T-cell (primary cell): ENCODE measurements around the gene FBN1. TPM values are rescaled to one million over a fixed set of nuclear protein-coding genes. Genes with fewer than 3 reads are reported as not detected.

Experiments used
- ATAC-seq, 4 experiments: fragments of 200-7000 bp in 3 of 4; fragments of 150-1000 bp in 1 of 4; cut with Tn5 transposase; replicated peaks in 1 of 4; 1 replicate in 3 of 4; 2 replicates in 1 of 4; pipeline ENCODE4 v1.10.0; 2021; ENCODE audit warnings: moderate library complexity in 3 of 4, mild to moderate bottlenecking in 2 of 4, moderate number of reproducible peaks in 1 of 4
- CTCF ChIA-PET, 2 donors: fragments of 300-600 bp; sonication (Branson Sonifier 250); formaldehyde crosslinking; loops; one replicate each; lab custom pipeline; 2022; ENCODE audit warnings: antibody characterized with exemption in 2 of 2; lab: Charles Lee
- POLR2A ChIA-PET, 2 donors: fragments of 300-600 bp; sonication (Branson Sonifier 250); formaldehyde crosslinking; loops; one replicate each; lab custom pipeline; 2022; ENCODE audit warnings: antibody characterized with exemption in 2 of 2; lab: Charles Lee
- DNase-seq, 35 experiments: peaks; one replicate each; pipeline versions ENCODE4 v3.0.0 to v3.0.0-alpha.2; 2013 to 2023
- H3K27ac ChIP-seq: one replicate; pipeline ENCODE4 v1.5.1; 2013; ENCODE audit warnings: low read length
- H3K27me3 ChIP-seq, 2 experiments: replicated peaks in 1 of 2; 1 replicate in 1 of 2; 2 replicates in 1 of 2; pipeline versions ENCODE4 v1.6.1 to v1.7.0; 2013; ENCODE audit warnings: low read length in 1 of 2, mixed read lengths in 1 of 2; ENCODE audit not compliant: control insufficient read depth in 2 of 2, insufficient read depth in 2 of 2; ENCODE audit errors: extremely low read depth in 1 of 2
- H3K36me3 ChIP-seq, 2 donors: 1 replicate in 1 of 2; 2 replicates in 1 of 2; pipeline versions ENCODE4 v1.6.1 to v1.7.0; 2013; ENCODE audit warnings: low read length in 1 of 2; ENCODE audit not compliant: control insufficient read depth in 2 of 2, insufficient read depth in 1 of 2; ENCODE audit errors: extremely low read depth in 1 of 2
- H3K4me1 ChIP-seq, 2 experiments: 1 replicate in 1 of 2; 2 replicates in 1 of 2; pipeline versions ENCODE4 v1.6.1 to v1.7.0; 2013; ENCODE audit warnings: low read length in 2 of 2, mixed read lengths in 1 of 2; ENCODE audit not compliant: insufficient read depth in 2 of 2, control insufficient read depth in 1 of 2; ENCODE audit errors: extremely low read depth in 1 of 2
- H3K4me3 ChIP-seq, 2 donors: 1 replicate in 1 of 2; 2 replicates in 1 of 2; pipeline versions ENCODE4 v1.5.1 to v1.7.0; 2013; ENCODE audit warnings: mild to moderate bottlenecking in 2 of 2, low read length in 1 of 2, moderate library complexity in 1 of 2; ENCODE audit not compliant: control insufficient read depth in 1 of 2; ENCODE audit errors: extremely low read depth in 1 of 2
- H3K9me3 ChIP-seq: 2 replicates; pipeline ENCODE4 v1.7.0; 2013
- H3K27ac Mint-ChIP-seq, 2 donors: one replicate each; pipeline ENCODE4 v1.8.0; 2020 to 2021; ENCODE audit warnings: mild to moderate bottlenecking in 2 of 2, mixed read lengths in 2 of 2
- H3K27me3 Mint-ChIP-seq, 2 donors: one replicate each; pipeline ENCODE4 v1.8.0; 2021 to 2022; ENCODE audit warnings: mixed read lengths in 2 of 2
- H3K36me3 Mint-ChIP-seq: one replicate; pipeline ENCODE4 v1.8.0; 2021; ENCODE audit warnings: mixed read lengths
- H3K4me1 Mint-ChIP-seq, 3 donors: one replicate each; pipeline ENCODE4 v1.8.0; 2020 to 2022; ENCODE audit warnings: mixed read lengths in 3 of 3, mild to moderate bottlenecking in 1 of 3
- H3K4me3 Mint-ChIP-seq, 3 donors: one replicate each; pipeline ENCODE4 v1.8.0; 2020 to 2022; ENCODE audit warnings: mild to moderate bottlenecking in 3 of 3, mixed read lengths in 3 of 3, moderate library complexity in 3 of 3
- H3K9me3 Mint-ChIP-seq, 3 donors: one replicate each; pipeline ENCODE4 v1.8.0; 2020 to 2022; ENCODE audit warnings: mixed read lengths in 3 of 3
- WGBS: methylation state at CpG from one replicate; pipeline ENCODE4 v1.1.5; 2013; ENCODE audit warnings: missing lambda C conversion rate; ENCODE audit not compliant: insufficient coverage; 5-methylcytosine and 5-hydroxymethylcytosine counted together
- total RNA-seq, 35 experiments: library from RNA in 6 of 35; stranded (reverse) in 6 of 35; fragments of 120-200 nt in 1 of 35; gene quantifications; one replicate each; pipeline versions ENCODE4 v1.2.1 to v1.2.4 and lab custom pipeline; 2013 to 2026

The FBN1 gene
- total RNA-seq, 5 donors from 2014 or later (not counting 1 experiment from before 2014, with no cell fraction given), result 0.28 to 1.2 (median 0.79) TPM

DNA sequence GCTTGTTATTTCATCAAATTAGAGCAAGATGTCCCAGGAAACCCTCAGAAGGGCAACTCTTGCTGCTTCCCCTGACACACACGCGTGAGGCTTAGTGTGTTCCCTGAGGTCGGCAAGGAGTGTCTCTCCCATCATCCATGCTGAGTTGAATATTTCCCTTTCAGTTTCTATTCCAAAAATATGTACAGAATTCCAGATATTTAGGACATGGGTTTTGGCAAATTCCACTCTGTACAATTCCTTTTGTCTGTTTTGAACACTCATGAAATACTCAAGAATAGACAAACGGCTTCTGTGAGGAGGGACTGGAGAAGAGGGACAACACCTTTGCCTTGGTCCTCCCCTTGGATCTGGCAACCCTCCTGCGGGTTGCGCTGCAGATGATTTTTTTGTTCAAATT lies 176.2 kb downstream of the FBN1 start:
- no peak for DNase-seq
- Mint-ChIP-seq H3K4me3 (no peak overlapping the region), H3K36me3 (no peaks in the 10 kb centered on the region), H3K9me3 (no peaks in the 10 kb centered on the region), H3K4me1 (no peaks in the 10 kb centered on the region), H3K27me3 (no peaks in the 10 kb centered on the region), H3K27ac (no peak overlapping the region)
- ChIA-PET POLR2A (no interaction called here), CTCF (no interaction called here)
- Histone ChIP-seq H3K36me3 (no peaks in the 10 kb centered on the region), H3K4me1 (no peaks in the 10 kb centered on the region), H3K27me3 (no peaks in the 10 kb centered on the region), H3K9me3 (no peaks in the 10 kb centered on the region), H3K4me3 (no peak overlapping the region), H3K27ac (no peak overlapping the region)
- ATAC-seq, result no peak
- WGBS, result 95% methylated on average over 2 of the region's 6 CpGs

DNA sequence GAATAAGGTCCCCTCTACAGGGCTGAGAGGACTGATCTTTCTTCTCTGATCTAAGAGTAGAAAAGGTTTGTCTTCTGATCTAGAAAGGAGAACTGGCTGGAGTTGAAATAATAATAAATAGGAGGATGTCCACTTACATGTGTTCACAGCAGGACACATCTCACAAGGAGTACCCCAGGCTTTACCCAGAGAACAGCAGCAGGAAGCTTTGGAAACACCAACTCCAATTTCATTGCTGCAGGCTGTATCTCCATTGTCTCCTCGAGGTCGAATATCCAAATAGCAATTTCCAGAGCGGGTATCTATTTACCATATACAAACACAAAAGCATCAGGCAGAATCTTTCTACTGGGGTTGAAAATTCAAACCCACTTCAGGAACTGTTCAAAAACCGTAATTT lies 177.7 kb downstream of the FBN1 start:
- Histone ChIP-seq H3K27me3 (no peaks in the 10 kb centered on the region), H3K9me3 (no peaks in the 10 kb centered on the region), H3K36me3 (no peaks in the 10 kb centered on the region), H3K4me3 (no peak overlapping the region), H3K4me1 (no peaks in the 10 kb centered on the region), H3K27ac (no peak overlapping the region)
- Mint-ChIP-seq H3K36me3 (no peaks in the 10 kb centered on the region), H3K4me3 (no peak overlapping the region), H3K27me3 (no peaks in the 10 kb centered on the region), H3K27ac (no peak overlapping the region), H3K4me1 (no peaks in the 10 kb centered on the region), H3K9me3 (no peaks in the 10 kb centered on the region)
- ChIA-PET CTCF (no interaction called here), POLR2A (no interaction called here)
- DNase-seq, result no peak
- no peak for ATAC-seq
- 78% methylated on average over 3 of the region's 4 CpGs for WGBS

DNA sequence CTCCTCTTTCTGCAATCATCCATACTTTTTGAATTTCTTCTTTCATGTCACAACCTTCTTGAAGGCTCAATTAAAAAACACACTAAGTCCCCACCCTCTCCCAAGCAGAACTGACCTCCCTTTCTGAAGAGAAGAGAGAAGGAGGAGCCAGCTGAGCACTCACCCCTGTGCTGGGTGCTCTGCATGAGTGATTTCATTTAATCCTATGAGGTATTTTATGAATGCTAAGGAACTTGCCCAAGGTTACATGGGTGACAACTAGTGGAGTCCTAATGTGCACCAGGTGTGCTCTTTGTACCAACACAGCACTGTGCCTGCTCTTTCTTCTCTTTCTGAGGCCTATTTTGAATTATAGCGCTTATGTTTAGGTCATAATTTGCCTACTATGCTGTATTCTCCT lies 178.7 kb downstream of the FBN1 start:
- Mint-ChIP-seq H3K4me3 (no peak overlapping the region), H3K4me1 (no peaks in the 10 kb centered on the region), H3K27me3 (no peaks in the 10 kb centered on the region), H3K36me3 (no peaks in the 10 kb centered on the region), H3K9me3 (no peaks in the 10 kb centered on the region), H3K27ac (no peak overlapping the region)
- DNase-seq (no peak), ATAC-seq (no peak)
- Histone ChIP-seq H3K27me3 (no peaks in the 10 kb centered on the region), H3K9me3 (no peaks in the 10 kb centered on the region), H3K27ac (no peak overlapping the region), H3K36me3 (no peaks in the 10 kb centered on the region), H3K4me1 (no peaks in the 10 kb centered on the region), H3K4me3 (no peak overlapping the region)
- CTCF ChIA-PET, result no interaction called here
- WGBS, result no CpG with 5 or more reads among the region's 1 CpG
- POLR2A ChIA-PET, result no interaction called here

- Histone ChIP-seq H3K4me3 (no peak overlapping the region), H3K27ac (no peak overlapping the region), H3K27me3 (no peaks in the 10 kb centered on the region), H3K9me3 (no peaks in the 10 kb centered on the region), H3K36me3 (no peaks in the 10 kb centered on the region), H3K4me1 (no peaks in the 10 kb centered on the region)
- H3K27me3 Mint-ChIP-seq, result no peaks in the 10 kb centered on the region
- no peak overlapping the region for H3K27ac Mint-ChIP-seq
- no peak for DNase-seq
- no peaks in the 10 kb centered on the region for H3K36me3 Mint-ChIP-seq
- CTCF ChIA-PET, result interaction anchor here in 1 of 2 donors (0.6 kb wide), 1 partner anchor 114 kb away, joined by 4 read pairs; no protein-coding TSS in a partner anchor
- no peak overlapping the region for H3K4me3 Mint-ChIP-seq
- POLR2A ChIA-PET, result no interaction called here
- no peaks in the 10 kb centered on the region for H3K9me3 Mint-ChIP-seq
- no peaks in the 10 kb centered on the region for H3K4me1 Mint-ChIP-seq
- no peak for ATAC-seq
Measured at GRCh38 chr15:48466079-48466478, 179.4 kb downstream of the FBN1 start.

DNA sequence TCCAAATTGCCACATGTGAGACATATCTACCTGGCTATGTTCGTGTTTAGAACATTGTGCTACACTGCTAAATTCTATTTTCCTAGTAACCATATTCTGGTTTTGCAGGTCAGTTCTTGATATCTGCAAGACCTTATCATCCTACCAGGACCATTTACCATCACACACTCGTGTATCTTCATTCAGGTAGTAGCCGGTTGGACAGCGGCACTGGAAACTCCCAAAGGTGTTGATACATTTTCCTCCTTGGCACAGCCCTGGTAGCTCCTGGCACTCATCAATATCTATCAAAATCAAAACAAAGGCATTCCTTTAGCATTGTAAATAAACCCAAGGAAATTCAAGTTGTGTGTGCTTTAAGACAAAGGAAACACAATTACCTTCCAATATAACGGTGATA lies 180.1 kb downstream of the FBN1 start:
- ChIA-PET CTCF (no interaction called here), POLR2A (no interaction called here)
- no peak for ATAC-seq
- Histone ChIP-seq H3K4me1 (no peaks in the 10 kb centered on the region), H3K27ac (no peak overlapping the region), H3K9me3 (no peaks in the 10 kb centered on the region), H3K27me3 (no peaks in the 10 kb centered on the region), H3K4me3 (no peak overlapping the region), H3K36me3 (no peaks in the 10 kb centered on the region)
- no peaks in the 10 kb centered on the region for H3K36me3 Mint-ChIP-seq
- H3K27ac Mint-ChIP-seq, result no peak overlapping the region
- H3K4me3 Mint-ChIP-seq, result no peak overlapping the region
- no peak for DNase-seq
- H3K27me3 Mint-ChIP-seq, result no peaks in the 10 kb centered on the region
- 78% methylated on average over 4 of the region's 5 CpGs for WGBS
- H3K4me1 Mint-ChIP-seq, result no peaks in the 10 kb centered on the region
- no peaks in the 10 kb centered on the region for H3K9me3 Mint-ChIP-seq

- H3K4me3 ChIP-seq, result no peak overlapping the region
- ChIA-PET POLR2A (no interaction called here), CTCF (no interaction called here)
- H3K36me3 ChIP-seq, result no peaks in the 10 kb centered on the region
- Mint-ChIP-seq H3K36me3 (no peaks in the 10 kb centered on the region), H3K9me3 (no peaks in the 10 kb centered on the region), H3K27ac (no peak overlapping the region), H3K4me3 (no peak overlapping the region), H3K27me3 (no peaks in the 10 kb centered on the region), H3K4me1 (no peaks in the 10 kb centered on the region)
- no peaks in the 10 kb centered on the region for H3K9me3 ChIP-seq
- H3K27me3 ChIP-seq, result no peaks in the 10 kb centered on the region
- no peaks in the 10 kb centered on the region for H3K4me1 ChIP-seq
- DNase-seq, result no peak
- ATAC-seq, result no peak
- H3K27ac ChIP-seq, result no peak overlapping the region
- WGBS, result no CpG with 5 or more reads among the region's 4 CpGs
Measured at GRCh38 chr15:48463366-48463880, 182.1 kb downstream of the FBN1 start.

DNA sequence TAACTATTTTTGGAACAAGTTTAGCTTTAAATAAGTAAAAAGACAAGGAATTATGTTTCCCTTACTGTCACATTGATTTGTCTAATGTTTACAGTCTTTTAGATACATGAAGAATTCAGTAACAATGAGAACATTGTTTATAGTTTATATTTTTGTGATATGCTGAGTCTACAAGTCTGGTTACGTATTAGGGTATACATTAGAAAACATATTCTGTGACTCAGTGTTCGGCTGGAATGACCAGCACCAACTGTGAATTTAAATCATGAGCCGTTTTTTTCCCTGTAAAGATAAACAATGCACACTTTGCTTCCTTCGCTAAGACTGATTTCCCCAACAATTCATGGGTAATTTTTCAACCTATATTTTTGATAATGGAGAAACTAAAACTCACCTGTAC lies 182.8 kb downstream of the FBN1 start:
- WGBS, result 100% methylated on average over 1 of the region's 4 CpGs

More for the DNA sequence above, 182.8 kb downstream of the FBN1 start:
- DNase-seq, result no peak
- no peak overlapping the region for H3K27ac Mint-ChIP-seq
- no peak overlapping the region for H3K4me3 Mint-ChIP-seq
- ATAC-seq, result no peak
- CTCF ChIA-PET, result no interaction called here
- H3K4me1 Mint-ChIP-seq, result no peaks in the 10 kb centered on the region
- POLR2A ChIA-PET, result no interaction called here
- H3K27ac ChIP-seq, result no peak overlapping the region
- no peaks in the 10 kb centered on the region for H3K9me3 ChIP-seq
- H3K27me3 Mint-ChIP-seq, result no peaks in the 10 kb centered on the region
- no peaks in the 10 kb centered on the region for H3K4me1 ChIP-seq
- no peaks in the 10 kb centered on the region for H3K9me3 Mint-ChIP-seq
- no peaks in the 10 kb centered on the region for H3K27me3 ChIP-seq
- no peaks in the 10 kb centered on the region for H3K36me3 ChIP-seq
- H3K4me3 ChIP-seq, result no peak overlapping the region
- H3K36me3 Mint-ChIP-seq, result no peaks in the 10 kb centered on the region
